ENCODE results near the gene RALGAPA1. TPM values are rescaled to one million over a fixed set of nuclear protein-coding genes. Genes with fewer than 3 reads are reported as not detected.

The RALGAPA1 gene
- total and polyA plus RNA-seq, 9 donors: 18.0 to 99.5 (median 79.3) TPM

DNA sequence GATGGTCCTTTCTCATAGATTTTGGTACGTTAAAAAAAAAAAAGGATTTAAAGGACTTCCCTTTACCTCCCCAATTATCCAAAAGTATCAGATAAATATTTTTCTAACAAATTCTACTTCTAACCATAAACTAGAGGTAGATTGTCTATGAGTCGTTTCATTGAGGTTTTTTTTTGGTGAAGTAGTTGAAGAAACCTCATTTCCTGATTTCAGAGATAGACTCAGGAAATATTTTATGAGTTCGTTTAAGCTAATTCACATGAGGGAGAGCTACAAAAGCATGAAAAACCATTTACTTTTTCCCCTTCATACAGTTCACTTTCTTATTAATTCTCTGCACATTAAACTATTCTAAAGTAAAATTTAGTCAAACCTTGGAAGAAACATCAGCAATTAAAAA is 112.5 kb downstream of the RALGAPA1 start:
- Histone ChIP-seq H3K4me3 (no peak overlapping the region), H3K27ac (no peak overlapping the region), H3K9me3 (no peaks in the 10 kb centered on the region), H3K4me1 (ENCODE audit: insufficient read depth) (no peaks in the 10 kb centered on the region), H3K36me3 (no peaks in the 10 kb centered on the region), H3K27me3 (no peaks in the 10 kb centered on the region)
- DNase-seq: no peak
- TF ChIP-seq, protein P1, sequence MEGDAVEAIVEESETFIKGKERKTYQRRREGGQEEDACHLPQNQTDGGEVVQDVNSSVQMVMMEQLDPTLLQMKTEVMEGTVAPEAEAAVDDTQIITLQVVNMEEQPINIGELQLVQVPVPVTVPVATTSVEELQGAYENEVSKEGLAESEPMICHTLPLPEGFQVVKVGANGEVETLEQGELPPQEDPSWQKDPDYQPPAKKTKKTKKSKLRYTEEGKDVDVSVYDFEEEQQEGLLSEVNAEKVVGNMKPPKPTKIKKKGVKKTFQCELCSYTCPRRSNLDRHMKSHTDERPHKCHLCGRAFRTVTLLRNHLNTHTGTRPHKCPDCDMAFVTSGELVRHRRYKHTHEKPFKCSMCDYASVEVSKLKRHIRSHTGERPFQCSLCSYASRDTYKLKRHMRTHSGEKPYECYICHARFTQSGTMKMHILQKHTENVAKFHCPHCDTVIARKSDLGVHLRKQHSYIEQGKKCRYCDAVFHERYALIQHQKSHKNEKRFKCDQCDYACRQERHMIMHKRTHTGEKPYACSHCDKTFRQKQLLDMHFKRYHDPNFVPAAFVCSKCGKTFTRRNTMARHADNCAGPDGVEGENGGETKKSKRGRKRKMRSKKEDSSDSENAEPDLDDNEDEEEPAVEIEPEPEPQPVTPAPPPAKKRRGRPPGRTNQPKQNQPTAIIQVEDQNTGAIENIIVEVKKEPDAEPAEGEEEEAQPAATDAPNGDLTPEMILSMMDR (IDR thresholded peaks at IDR 0.05): no peak
- no peak for TF ChIP-seq EP300 (IDR thresholded peaks at IDR 0.05)
- TF ChIP-seq POLR2A (IDR thresholded peaks at IDR 0.05): no peak
- intact Hi-C loops (cut with DNase I): no loop called here
- WGBS, 3 donors: 78 to 80% (median 78%) methylated on average over 3 of the region's 3 CpGs

- TF ChIP-seq, protein P1 (IDR thresholded peaks at IDR 0.05): no peak
- TF ChIP-seq POLR2A (IDR thresholded peaks at IDR 0.05) (no peak), EP300 (IDR thresholded peaks at IDR 0.05) (no peak)
- Histone ChIP-seq H3K27me3 (no peaks in the 10 kb centered on the region), H3K9me3 (no peaks in the 10 kb centered on the region), H3K36me3 (no peaks in the 10 kb centered on the region), H3K4me3 (no peak overlapping the region), H3K27ac (no peak overlapping the region), H3K4me1 (ENCODE audit: insufficient read depth) (no peaks in the 10 kb centered on the region)
- intact Hi-C loops (cut with DNase I): no loop called here
- WGBS, 3 donors: 90 to 94% (median 94%) methylated on average over 3 of the region's 3 CpGs
- no peak for DNase-seq
These were observed 113.0 kb downstream of the RALGAPA1 start for GRCh38 chr14:35696119-35696518.

GRCh38 chr14:35695647-35696046 is 113.4 kb downstream of the RALGAPA1 start:
- no peaks in the 10 kb centered on the region for H3K27me3 ChIP-seq
- H3K36me3 ChIP-seq: no peaks in the 10 kb centered on the region
- H3K27ac ChIP-seq: no peak overlapping the region
- TF ChIP-seq, protein P1 (IDR thresholded peaks at IDR 0.05): no peak
- TF ChIP-seq POLR2A (IDR thresholded peaks at IDR 0.05) (no peak), EP300 (IDR thresholded peaks at IDR 0.05) (no peak)
- no peak overlapping the region for H3K4me3 ChIP-seq
- no peaks in the 10 kb centered on the region for H3K4me1 ChIP-seq (ENCODE audit: insufficient read depth)
- DNase-seq: no peak
- no peaks in the 10 kb centered on the region for H3K9me3 ChIP-seq
- 39 to 66% (median 48%) methylated on average over 1 of the region's 1 CpG for WGBS, 3 donors
- intact Hi-C loops (cut with DNase I): no loop called here

DNA sequence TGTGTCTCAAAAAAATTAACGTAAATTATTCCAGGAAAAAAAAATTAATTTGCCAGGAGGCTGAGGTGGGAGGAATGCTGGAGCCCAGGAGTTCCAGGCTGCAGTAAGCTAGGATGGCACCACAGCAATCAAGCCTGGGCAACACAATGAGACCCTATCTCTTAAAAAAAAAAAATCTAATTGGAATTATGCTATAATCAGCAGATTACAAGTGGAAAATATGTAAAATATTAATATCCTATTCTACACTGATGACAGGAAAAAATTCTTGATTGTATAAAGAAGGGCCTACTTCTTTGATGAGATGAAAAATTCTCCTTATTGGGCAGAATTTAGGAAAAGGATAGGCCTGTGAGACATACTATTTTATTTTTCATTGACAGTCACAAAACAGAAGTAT is 114.0 kb downstream of the RALGAPA1 start:
- no peak for DNase-seq
- H3K36me3 ChIP-seq: no peaks in the 10 kb centered on the region
- no peaks in the 10 kb centered on the region for H3K27me3 ChIP-seq
- no peak overlapping the region for H3K4me3 ChIP-seq
- WGBS, 3 donors: 50 to 95% (median 52%) methylated on average over 1 of the region's 1 CpG
- H3K4me1 ChIP-seq (ENCODE audit: insufficient read depth): no peaks in the 10 kb centered on the region
- TF ChIP-seq, protein P1 (IDR thresholded peaks at IDR 0.05): no peak
- TF ChIP-seq POLR2A (IDR thresholded peaks at IDR 0.05) (no peak), EP300 (IDR thresholded peaks at IDR 0.05) (no peak)
- H3K27ac ChIP-seq: no peak overlapping the region
- intact Hi-C loops (cut with DNase I): no loop called here
- no peaks in the 10 kb centered on the region for H3K9me3 ChIP-seq
